NB4 (cell line): ENCODE results near the gene RAB40C.

ENCODE experiments used
- MYC ChIP-seq: IDR thresholded peaks from 2 replicates; pipeline ENCODE4 v1.6.1; 2011; ENCODE audit warnings: low read depth, low read length
- POLR2A ChIP-seq: IDR thresholded peaks from 2 replicates; pipeline ENCODE4 v1.6.1; 2011; ENCODE audit warnings: mild to moderate bottlenecking; ENCODE audit not compliant: insufficient read length; ENCODE audit errors: extremely low read depth
- TF ChIP-seq, protein P1 (sequence below): IDR thresholded peaks from one replicate; pipeline ENCODE4 v1.5.1; 2012; ENCODE audit warnings: low read depth, low read length

GRCh38 chr16:632486-633335, 42.8 kb downstream of the RAB40C start:
- TF ChIP-seq, protein P1, sequence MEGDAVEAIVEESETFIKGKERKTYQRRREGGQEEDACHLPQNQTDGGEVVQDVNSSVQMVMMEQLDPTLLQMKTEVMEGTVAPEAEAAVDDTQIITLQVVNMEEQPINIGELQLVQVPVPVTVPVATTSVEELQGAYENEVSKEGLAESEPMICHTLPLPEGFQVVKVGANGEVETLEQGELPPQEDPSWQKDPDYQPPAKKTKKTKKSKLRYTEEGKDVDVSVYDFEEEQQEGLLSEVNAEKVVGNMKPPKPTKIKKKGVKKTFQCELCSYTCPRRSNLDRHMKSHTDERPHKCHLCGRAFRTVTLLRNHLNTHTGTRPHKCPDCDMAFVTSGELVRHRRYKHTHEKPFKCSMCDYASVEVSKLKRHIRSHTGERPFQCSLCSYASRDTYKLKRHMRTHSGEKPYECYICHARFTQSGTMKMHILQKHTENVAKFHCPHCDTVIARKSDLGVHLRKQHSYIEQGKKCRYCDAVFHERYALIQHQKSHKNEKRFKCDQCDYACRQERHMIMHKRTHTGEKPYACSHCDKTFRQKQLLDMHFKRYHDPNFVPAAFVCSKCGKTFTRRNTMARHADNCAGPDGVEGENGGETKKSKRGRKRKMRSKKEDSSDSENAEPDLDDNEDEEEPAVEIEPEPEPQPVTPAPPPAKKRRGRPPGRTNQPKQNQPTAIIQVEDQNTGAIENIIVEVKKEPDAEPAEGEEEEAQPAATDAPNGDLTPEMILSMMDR, result no peak
- TF ChIP-seq POLR2A, result no peak
- no peak for TF ChIP-seq MYC
